Activated CD4-positive, CD25-positive, alpha-beta regulatory T cell treated with anti-CD3 and anti-CD28 coated beads, Interleukin-2, amount 50 U/mL, for 24 hours (primary cell): ENCODE data around the gene DPP6.

Experiments used
- ATAC-seq, 2 donors: fragments of 150-1000 bp; cut with Tn5 transposase; one replicate each; pipeline ENCODE4 v1.10.0; 2021; ENCODE audit warnings: mild to moderate bottlenecking in 1 of 2, moderate library complexity in 1 of 2

The DPP6 gene

DNA sequence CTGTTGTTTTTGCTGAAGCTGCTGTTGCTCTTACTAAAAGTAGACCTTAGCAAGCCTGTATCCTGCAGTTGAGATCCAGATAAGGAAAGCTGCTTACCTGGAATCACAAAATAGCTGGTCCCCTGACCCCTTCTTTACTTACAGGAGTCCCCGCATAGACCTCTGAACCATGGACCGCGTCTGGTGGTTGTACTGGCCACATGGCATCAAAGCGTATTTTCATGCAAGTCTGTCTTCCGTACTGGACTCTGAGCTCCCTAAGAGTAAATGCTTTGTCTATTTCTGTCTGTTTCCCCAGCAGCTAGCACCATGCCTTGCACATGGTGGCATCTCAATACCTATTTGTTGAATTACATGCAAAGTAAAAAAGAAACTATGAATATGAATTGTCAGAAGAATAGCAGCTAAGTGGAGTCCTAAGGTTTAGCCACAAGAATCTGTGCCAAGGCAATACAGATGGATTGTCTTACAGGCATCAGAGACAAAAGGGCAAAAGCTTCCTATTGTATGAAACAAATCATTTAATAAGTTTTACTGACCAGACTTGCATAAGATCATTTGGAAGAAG is 791.6 kb downstream of the DPP6 start:
- no peak for ATAC-seq

DNA sequence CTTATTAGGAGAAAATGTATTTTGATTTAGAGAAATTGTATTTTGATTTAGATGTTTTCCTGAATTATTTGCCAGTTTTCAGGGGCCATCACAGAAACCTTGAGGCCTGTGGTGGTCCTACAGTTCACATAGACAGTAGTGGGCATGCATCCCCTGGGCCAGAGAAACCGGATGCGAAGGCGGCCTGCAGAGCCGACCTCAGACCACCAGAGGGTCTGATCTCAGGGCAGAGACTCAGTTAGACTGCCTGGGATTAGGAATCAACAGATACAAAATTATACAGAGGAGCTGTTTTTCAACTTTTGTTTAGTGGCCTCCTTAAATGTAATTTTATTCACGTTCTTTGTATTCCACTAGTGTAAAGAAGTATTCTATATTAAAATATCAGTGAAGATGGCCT is 792.3 kb downstream of the DPP6 start:
- ATAC-seq: no peak

DNA sequence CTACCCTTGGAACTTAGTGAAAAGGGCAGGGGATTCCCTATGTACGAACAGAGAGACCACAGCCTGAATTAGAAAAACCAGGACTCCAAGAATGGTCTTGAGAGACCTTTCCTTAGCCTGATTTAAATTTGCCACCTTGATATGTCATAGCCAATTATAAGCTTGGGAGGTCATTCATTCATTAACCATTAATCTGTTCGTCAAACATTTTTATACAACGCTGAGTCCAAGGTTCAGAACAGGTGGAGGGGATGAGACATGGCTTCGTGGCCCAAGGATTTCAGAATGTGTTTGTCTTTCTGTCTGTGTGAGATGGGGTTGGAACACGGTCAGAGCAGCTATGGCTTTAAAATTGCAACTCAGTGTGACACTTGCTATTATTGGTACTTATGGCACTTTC is 792.8 kb downstream of the DPP6 start:
- ATAC-seq: no peak

DNA sequence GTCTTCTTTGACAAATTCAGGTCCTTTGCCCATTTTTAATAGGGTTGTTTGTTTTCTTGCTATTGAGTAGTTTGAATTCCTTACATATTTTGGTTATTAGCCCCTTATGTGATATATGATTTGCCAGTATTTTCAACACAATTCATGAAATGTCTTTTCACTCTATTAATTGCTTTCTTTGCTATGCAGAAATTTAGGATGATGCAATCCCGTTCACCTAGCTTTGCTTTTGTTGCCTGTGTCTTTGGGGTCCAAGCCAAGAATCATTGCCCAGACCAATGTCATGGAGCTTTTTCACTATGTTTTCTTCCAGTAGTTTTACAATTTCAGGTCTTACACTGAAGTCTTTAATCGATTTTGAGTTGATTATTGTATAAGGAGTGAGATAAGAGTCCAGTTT is 796.3 kb downstream of the DPP6 start:
- no peak for ATAC-seq

DNA sequence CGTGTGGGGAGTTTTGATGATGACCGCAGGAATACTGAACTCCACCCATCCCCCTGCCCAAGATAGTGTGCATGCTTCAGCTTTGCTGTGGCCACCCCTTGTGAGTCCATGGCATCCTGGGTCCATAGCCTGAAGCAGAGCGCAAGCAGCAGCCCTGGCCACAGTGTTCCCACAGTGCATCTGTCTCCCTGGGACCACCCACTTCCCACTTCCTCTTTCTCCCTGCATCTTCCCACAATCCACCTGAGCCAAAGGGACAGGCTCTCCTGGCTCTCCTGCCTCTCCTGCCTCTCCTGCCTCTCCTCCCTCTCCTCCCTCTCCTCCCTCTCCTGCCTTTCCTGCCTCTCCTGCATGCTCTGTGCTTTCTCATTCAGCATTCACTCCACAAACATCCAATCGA is 800.0 kb downstream of the DPP6 start:
- ATAC-seq: no peak

DNA sequence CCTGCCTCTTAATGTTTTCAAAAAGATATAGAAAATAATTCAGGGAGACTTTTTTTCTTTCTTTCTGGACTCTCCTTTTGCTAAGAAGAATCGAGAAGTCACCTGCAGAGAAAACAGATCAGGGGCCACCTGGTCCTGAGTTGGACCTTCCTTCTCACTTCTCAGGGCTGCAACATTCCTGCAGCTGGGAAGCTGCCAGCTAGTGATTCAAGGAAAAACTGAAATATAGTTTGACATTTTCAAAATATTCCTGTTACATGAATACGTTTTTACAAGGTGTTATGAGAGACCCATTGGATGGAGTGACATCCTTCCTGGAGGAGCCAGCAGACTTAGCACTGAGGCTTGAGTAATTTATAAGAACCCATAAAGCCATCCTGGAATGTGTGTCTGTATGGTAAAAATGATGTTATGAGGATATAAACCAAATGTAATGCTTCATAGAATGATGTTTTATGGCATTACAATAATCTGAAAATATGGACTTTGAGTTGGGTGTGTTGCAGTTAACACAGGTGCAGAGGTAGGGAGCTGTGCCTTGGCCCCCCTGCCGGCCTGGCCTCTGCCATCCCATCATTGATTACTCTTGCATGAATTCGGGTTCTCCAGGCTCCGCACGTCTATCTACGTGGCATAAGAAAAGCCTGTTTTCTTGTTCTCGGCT is 801.0 kb downstream of the DPP6 start:
- no peak for ATAC-seq

DNA sequence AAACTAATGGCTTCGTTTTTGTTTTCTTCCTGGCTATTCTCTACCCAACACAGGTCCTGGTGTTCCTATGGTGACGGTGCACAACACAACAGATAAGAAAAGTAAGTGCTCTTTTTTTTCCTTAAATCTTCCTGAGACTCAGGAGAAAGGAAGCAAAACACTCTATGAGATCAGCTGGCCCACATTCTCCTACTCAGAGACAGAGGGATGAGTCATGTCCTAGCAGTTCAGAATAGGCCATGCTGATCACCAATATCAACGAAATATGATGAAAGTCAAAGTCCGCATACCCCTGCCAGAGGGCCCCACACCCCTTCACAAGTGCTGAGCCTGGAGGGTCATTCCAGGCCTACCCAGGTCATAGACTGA is 801.5 kb downstream of the DPP6 start:
- ATAC-seq: no peak

DNA sequence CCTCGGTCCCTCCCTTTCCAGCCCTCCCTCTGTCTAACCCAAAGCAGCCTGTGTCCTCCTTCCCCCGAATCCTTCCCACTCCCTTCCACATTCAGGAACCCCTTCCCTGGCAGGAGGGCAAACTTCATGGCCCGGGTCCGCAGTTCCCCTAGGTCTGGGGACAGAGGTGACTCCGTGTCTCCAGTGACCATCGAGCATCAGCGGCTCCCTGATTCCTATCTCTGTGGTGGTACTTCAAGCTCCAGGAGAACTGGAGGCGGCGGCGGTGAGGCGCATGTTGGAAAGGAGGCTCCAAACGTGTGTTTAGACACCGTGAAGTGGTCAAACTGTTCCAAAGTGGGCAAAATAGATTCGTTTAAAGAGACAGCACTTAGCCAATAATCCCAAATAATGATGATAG is 802.6 kb downstream of the DPP6 start:
- no peak for ATAC-seq

DNA sequence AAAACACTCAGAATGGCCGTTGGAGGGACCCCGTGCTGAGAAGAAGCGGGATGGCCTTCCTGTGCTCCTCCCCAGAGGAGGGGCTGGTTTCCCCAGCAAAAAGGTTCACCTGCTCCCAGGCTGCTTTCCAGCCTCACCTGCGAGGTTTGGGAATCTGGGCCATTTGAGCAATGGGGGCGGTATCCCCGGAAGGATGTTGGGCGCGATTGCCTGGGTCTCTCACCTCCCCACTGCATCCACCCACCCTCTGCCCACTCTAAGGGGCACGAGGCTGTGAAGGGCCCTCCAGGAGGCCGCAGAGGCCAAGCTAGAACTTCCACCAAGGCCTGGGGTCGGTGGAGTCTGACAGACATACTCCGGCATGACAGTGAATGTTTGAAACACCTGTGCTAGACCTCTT is 803.2 kb downstream of the DPP6 start:
- no peak for ATAC-seq

DNA sequence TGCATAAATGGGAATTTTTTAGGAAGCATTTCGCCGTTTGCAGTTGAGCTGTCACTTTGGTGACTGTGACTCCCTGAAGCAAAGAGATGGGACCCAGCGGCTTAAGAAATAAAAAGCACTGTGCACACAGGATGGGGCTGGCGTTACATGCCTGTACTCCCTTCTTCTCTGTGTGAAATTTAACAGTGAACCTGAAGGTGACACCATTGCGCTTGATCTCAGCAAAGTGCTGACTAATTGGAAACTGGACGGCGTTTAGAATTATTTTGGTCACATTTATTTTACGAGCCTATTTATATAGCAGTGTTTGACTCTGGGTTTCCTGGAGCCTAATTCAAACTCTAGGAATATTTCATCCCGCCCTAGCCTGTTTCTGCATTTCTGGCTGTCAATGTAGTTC is 804.5 kb downstream of the DPP6 start:
- ATAC-seq: no peak

DNA sequence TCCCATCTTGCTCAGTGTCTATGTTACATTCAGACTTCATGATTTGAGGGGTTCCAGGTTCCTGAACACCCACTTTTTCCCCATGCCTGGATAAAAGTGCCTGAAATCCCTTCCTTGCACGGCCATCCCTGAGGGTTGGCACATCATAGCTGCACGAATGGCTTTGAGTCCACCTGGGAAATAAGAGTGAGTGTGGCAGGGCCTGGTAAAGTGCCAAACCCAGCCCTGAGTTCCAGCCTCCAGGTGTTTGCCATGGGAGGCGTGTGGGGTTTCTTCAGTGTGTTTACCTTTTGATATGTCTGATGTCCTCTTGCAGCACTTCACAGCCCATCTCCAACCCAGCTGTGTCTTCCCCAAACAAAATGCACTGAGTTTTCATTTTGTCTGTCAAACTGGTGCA is 805.0 kb downstream of the DPP6 start:
- ATAC-seq: no peak

DNA sequence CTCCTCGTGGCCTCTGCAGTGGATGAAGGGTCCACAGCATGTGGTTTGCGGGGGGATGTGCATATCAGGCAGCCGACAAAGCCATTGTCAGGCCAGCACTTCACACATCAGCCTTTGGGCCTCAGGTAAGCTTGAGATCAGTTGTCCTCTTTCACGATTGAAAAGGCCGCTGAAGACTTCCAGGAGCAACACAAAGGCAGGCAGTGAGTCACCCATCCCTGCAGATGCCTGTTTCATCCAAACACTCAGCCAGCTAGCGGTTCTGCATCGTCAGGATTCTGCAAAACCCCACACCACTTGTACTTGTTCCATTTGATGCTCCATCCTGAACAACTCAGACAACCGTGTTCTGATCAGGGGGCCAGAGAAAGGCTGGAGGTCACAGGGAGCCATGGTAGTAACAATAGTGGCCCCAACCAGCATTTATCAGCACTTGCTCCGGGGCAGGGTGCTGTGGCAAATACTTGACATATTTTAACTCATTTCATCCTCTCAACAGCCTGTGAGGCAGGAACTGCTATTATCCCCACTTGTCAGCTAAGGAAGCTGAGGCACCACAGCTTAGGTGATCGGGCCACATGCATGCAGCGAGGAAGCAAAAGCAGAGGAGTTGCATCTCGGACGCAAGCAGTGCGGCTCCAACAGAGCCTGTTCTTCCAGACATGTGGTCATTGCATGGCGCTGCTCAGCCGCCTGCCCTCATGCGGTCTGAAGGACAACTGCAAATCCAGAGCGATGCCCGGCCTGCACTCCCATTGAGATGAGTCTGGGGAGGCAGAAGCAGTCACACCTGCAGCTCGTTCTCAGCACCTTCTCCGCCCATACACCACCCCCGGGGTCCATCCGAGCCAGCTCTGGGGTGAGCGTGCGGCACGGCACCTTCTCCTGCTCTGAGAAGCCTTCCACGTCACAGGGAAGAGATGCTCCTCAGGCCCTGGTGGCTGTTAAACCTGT is 805.8 kb downstream of the DPP6 start:
- no peak for ATAC-seq

DNA sequence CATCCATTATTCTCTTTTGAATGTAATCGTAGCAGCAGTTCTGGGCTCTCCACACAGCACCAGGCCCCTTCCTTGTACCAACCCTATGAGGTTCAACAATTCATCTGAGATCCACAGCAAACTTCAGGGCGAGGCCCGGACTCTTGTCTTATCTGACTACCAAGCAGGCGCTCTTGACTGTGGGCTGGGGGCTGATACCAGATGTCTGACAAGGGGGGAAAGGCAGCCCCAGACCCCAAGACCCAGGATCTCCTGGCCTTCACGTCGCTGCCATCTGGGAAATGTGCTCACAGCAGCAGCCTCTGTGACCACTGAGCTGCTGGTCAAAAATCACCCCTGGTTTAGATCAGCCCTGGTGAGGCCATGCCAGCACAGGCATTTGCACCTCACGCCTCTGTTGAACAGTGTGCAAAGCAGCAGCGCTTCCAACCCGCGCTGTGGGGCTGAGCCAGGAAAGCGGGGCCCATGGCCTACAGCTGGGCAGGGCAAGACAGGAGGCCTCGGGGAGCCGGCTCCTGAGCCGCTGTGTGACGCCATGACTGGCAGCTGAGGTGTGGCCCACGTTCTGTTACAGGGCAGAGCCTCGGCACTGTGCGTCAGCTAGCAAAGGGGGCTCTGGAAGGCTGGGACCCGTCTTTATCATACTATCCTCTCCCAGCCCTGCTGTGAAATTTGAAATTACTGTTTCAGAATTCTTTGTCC is 806.8 kb downstream of the DPP6 start:
- no peak for ATAC-seq

DNA sequence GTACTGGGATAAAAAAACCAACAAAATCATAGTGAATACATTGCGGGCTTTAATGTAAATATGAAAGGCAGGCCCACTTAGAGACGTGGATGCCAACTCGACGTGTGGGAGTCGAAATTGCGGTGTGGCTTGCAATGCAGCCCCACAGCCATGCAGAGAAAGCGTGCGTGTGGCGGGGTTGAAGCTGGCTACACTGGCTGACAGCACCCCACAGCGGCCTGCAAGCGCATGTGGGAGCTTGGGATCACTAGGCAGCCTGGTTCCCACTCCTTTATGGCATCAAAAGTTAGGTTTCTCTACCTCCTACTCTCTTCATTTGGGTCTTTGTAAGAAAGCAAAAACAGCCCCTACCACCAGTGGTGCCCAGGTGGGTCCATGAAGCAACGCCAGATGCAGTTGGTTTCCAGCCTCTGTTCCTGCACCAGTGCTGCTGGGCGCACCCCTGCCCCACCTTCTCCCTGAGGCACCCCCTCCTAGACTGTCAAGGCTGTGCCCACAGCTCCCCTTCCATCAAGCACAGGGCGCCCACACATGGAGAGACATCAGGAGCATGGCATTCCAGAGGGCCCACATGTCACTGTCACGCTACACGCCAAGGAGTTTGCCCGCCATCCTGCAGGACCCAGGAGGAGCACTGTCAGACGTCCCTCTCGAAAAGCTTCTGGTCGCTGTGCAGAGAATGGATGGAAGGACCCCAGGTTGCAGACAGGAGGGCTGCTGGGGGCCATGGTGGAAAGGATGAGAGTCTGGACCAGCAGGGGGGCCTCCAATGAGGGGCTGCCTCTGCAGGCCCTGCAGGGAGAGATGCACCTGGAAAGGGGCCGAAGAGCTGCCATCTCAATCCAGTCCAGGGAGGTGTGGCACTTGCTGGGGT is 807.8 kb downstream of the DPP6 start:
- ATAC-seq: no peak

DNA sequence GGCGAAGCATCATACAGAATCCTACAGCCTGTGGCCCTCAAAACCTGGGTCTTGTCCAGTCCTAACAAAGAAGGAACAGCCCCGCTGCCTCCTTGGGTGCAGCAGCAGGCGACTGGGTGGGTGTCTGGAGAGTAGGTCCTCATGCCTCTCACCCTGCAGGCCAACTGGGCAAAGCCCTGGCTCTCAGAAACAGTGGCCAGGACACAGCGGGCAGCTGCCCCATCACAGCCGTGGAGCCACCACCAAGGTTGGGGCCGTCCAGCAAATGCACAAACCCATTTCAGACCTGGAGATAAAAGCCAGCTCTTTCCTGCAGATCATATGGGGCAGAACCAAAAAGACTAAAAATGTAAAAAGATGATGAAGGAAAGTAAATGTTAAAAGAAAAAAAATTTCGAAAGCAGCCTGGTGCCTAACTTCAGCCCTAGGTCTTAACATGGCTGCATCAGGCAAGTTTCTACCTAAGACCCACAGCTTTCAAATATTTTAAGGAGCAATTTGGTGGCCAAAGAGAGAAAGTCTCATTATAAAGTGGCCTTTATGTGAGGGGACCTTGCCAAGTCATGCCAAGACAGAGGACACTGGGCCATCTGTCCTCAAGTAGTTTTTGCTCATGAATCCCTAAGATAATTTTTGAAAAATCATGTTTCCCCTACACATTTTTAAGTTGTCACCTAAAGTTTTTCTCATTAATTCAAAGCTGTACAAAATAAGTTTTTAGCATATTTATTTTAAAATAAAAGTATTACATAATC is 808.6 kb downstream of the DPP6 start:
- no peak for ATAC-seq

DNA sequence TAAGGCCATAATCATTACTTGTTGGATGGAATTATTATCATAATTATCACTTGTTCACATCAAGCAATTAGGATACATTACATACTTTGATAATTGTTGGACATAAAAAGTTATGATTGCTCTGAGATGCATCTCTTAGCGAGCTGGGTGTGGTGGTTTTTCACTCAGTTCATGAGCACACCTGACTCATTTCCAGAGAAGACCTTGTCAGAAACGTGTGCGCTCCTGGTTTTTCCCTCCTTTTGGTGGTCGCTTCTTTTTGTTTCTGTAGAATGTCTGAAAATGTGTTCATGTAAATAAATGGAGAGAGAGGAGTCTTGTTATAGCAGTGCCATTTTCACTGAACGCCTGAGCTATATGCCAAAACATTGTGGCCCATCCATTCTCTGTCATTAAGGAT is 809.4 kb downstream of the DPP6 start:
- ATAC-seq: no peak

DNA sequence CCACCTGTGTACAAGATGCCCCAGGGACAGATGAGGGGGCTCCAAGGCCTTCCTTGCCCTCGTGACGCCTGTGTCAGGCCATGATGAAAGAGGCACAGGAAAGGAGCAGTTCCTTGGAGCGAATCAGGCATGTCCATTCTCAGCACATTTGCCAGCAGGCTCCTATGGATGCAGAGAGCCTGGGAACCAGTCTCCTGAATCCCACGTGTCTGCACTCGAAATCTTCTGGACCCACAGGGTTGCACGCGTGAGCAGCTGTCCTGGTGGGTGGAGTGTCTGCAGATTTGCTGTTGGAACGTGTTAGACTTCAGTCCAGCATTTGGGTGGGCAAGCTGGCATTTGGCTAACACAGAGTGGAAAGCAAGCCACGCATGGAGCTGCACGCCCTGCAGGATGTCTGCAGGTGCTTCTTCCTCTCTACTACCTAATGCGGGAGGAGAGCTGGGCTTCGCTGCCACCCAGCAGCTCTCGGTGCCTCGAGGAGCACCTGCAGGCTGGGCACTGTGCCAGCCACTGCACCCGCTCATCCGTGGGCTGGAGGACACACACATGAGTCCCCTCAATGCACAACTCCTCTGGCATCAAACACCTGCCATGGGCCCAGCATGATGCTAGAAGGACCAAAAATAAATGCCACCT is 810.1 kb downstream of the DPP6 start:
- no peak for ATAC-seq

DNA sequence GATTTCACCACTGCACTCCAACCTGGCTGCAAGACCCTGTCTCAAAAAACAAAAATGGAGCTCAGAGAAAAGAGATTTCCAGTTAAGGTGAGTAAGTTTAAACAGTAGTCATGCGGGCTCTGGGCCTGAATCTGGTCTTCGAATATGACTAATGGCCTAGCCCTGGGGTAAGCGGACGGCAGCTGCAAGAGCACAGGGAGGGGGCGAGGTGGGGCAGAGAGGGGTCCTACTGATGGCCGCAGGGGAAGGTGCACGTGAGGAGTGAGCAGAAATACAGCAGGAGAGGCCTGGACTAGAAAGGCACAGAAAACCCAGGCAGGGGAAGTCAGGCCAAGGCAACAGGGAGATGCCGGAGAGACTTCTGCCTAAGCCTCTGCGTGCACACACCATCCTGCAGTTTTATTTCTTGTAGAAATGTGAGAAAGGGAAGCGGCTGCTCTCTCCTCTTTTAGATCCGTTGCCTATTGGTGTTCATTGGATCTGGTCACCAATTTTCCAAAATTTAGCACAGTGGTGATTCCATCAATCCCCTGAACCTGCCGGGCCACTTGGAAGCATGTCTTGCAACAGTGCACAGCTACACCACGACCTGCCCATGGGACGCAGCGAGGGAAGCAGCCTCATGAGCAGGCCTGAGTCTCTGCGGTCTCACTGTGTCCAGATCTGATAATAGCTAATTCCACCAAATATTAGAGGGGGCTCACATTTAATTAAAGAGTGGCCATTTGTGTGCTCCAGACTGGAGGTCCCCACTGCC is 811.7 kb downstream of the DPP6 start:
- no peak for ATAC-seq

DNA sequence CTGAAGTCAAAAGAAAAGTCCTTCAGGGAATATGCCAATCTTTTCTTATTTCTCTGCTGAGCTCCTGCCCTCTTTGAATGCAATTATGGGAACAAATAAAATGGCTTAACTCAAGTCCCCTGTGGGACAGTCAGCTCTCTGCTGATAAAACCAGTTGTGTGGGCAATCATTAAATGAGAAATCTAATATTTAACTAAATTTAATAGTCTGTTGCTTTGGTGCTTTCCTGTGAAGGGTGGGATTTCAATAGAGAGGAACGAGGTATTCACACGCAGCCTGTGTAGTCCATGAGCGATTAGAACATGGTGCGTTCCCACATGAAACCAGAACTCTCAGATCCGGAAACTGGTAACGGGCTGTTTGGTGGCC is 812.3 kb downstream of the DPP6 start:
- no peak for ATAC-seq

DNA sequence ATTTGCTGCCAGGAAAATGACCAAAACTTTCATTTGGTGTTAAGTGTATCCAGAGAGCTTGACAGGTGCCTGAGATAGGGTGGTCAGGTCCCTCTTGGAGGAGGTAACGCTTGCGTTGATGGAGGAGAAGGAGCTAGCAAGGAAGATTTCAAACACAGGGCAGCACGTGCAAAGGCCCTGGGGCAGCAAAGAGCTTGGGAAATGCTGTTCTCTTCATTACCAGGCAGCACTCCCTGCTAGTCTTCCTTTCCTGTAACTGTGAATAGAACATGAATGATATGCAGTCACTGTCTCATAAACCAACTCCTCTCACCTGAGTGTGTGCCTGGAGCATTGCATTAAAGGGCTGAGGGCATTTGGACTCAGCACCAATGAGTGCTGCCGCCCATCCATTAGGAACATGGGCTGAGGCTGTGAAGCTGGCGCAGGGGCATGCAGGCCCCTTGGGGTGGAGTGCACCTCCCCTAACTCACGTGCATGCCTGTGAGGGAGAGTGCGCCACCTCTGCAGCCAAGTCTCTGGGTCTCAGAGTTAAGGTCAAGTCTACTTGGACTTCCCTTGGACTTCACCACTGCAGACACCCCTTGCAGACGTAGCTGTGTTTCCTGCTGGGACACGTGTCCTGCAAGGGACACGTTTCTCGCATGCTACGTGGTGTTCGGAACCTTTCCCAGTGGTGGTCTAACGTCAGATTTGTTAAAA is 813.9 kb downstream of the DPP6 start:
- ATAC-seq: no peak
